Stimulated activated CD8-positive, alpha-beta memory T cell treated with anti-CD3 and anti-CD28 coated beads, Interleukin-7, amount 100 ng/mL, for 4 hours (primary cell): Measurements from ENCODE around the gene OR52W1.

Experiments used
- DNase-seq, 2 donors: peaks; one replicate each; pipeline ENCODE4 v3.0.0-alpha.2; 2020; ENCODE audit warnings: low read depth in 2 of 2

OR52W1 gene

GRCh38 chr11:6199174-6199810, at the start of gene OR52W1:
OR52W1 (plus strand) TSS chr11:6199224; CDS start chr11:6199224, 0 bp downstream.
- DNase-seq, result no peak

GRCh38 chr11:6151117-6151516, 47.9 kb upstream of the OR52W1 start:
- DNase-seq, result no peak

GRCh38 chr11:6152126-6152525, 46.9 kb upstream of the OR52W1 start:
- no peak for DNase-seq

- no peak for DNase-seq
Observed at GRCh38 chr11:6156628-6157359, 42.2 kb upstream of the OR52W1 start.

- no peak for DNase-seq
Observed at GRCh38 chr11:6170226-6170625, 28.8 kb upstream of the OR52W1 start, which contains the start of gene OR52B2. OR52B2 (minus strand) TSS chr11:6170326; CDS start chr11:6170326, 0 bp downstream.

GRCh38 chr11:6175440-6175839, 23.6 kb upstream of the OR52W1 start:
- DNase-seq, result no peak

- no peak for DNase-seq
Observed at GRCh38 chr11:6191742-6192141, 7.3 kb upstream of the OR52W1 start.

GRCh38 chr11:6194065-6194581, 4.9 kb upstream of the OR52W1 start:
- no peak for DNase-seq

- no peak for DNase-seq
Observed at GRCh38 chr11:6196396-6196795, 2.6 kb upstream of the OR52W1 start.

GRCh38 chr11:6197466-6198200, 1.4 kb upstream of the OR52W1 start:
- DNase-seq, result no peak

GRCh38 chr11:6200975-6201374, 2.0 kb downstream of the OR52W1 start:
- peak; percentile 13 for DNase-seq

GRCh38 chr11:6201481-6201880, 2.5 kb downstream of the OR52W1 start:
- DNase-seq, result no peak

- DNase-seq, result no peak
Observed at GRCh38 chr11:6202041-6202440, 3.0 kb downstream of the OR52W1 start.

- no peak for DNase-seq
Observed at GRCh38 chr11:6203327-6203726, 4.3 kb downstream of the OR52W1 start.

- DNase-seq, result no peak
Observed at GRCh38 chr11:6204706-6205105, 5.7 kb downstream of the OR52W1 start.

- no peak for DNase-seq
Observed at GRCh38 chr11:6205366-6205765, 6.3 kb downstream of the OR52W1 start, which contains the start of gene C11orf42. C11orf42 (plus strand) TSS chr11:6205557; CDS start chr11:6205616, 59 bp downstream.

- DNase-seq, result no peak
Observed at GRCh38 chr11:6206456-6207180, 7.6 kb downstream of the OR52W1 start.

- DNase-seq, result no peak
Observed at GRCh38 chr11:6209801-6210200, 10.8 kb downstream of the OR52W1 start.

GRCh38 chr11:6210274-6210955, 11.4 kb downstream of the OR52W1 start:
- DNase-seq, result no peak

GRCh38 chr11:6214530-6214929, 15.5 kb downstream of the OR52W1 start:
- DNase-seq, result no peak

- no peak for DNase-seq
Observed at GRCh38 chr11:6216501-6216900, 17.5 kb downstream of the OR52W1 start.
